Gastroesophageal sphincter (tissue), 3 donors: ENCODE results near the gene ITK.

Experiments used
- EP300 ChIP-seq: sonication (generic); formaldehyde crosslinking; IDR thresholded peaks from one replicate; pipeline ENCODE4 v1.6.1; 2017; ENCODE audit warnings: antibody characterized with exemption, mild to moderate bottlenecking
- POLR2A ChIP-seq, 2 donors: fragments of 450-650 bp; IDR thresholded peaks; one replicate each; pipeline ENCODE4 v1.6.1; 2017; ENCODE audit warnings: antibody characterized with exemption in 2 of 2, mild to moderate bottlenecking in 2 of 2, moderate library complexity in 1 of 2
- POLR2AphosphoS5 ChIP-seq: sonication (generic); formaldehyde crosslinking; IDR thresholded peaks from one replicate; pipeline ENCODE4 v1.6.1; 2017; ENCODE audit warnings: antibody characterized with exemption
- TF ChIP-seq, protein P1 (sequence below), 4 experiments: fragments of 200-600 bp in 2 of 4; fragments of 450-650 bp in 2 of 4; sonication (generic) in 1 of 4; IDR thresholded peaks; one replicate each; pipeline ENCODE4 v1.5.1; 2017 to 2019; ENCODE audit warnings: antibody characterized with exemption in 4 of 4, mild to moderate bottlenecking in 2 of 4, moderate library complexity in 2 of 4

GRCh38 chr5:157214861-157215513 is 34.3 kb downstream of the ITK start:
- TF ChIP-seq, protein P1, sequence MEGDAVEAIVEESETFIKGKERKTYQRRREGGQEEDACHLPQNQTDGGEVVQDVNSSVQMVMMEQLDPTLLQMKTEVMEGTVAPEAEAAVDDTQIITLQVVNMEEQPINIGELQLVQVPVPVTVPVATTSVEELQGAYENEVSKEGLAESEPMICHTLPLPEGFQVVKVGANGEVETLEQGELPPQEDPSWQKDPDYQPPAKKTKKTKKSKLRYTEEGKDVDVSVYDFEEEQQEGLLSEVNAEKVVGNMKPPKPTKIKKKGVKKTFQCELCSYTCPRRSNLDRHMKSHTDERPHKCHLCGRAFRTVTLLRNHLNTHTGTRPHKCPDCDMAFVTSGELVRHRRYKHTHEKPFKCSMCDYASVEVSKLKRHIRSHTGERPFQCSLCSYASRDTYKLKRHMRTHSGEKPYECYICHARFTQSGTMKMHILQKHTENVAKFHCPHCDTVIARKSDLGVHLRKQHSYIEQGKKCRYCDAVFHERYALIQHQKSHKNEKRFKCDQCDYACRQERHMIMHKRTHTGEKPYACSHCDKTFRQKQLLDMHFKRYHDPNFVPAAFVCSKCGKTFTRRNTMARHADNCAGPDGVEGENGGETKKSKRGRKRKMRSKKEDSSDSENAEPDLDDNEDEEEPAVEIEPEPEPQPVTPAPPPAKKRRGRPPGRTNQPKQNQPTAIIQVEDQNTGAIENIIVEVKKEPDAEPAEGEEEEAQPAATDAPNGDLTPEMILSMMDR (IDR thresholded peaks at IDR 0.05) = no peak
- no peak for TF ChIP-seq EP300
- TF ChIP-seq POLR2AphosphoS5 = no peak
- no peak for TF ChIP-seq POLR2A (IDR thresholded peaks at IDR 0.05)
